ENCODE data around the gene LAS1L.
A peak's percentile ranks its signal among the peaks of the same experiment; 100 is the strongest.

The LAS1L gene

DNA sequence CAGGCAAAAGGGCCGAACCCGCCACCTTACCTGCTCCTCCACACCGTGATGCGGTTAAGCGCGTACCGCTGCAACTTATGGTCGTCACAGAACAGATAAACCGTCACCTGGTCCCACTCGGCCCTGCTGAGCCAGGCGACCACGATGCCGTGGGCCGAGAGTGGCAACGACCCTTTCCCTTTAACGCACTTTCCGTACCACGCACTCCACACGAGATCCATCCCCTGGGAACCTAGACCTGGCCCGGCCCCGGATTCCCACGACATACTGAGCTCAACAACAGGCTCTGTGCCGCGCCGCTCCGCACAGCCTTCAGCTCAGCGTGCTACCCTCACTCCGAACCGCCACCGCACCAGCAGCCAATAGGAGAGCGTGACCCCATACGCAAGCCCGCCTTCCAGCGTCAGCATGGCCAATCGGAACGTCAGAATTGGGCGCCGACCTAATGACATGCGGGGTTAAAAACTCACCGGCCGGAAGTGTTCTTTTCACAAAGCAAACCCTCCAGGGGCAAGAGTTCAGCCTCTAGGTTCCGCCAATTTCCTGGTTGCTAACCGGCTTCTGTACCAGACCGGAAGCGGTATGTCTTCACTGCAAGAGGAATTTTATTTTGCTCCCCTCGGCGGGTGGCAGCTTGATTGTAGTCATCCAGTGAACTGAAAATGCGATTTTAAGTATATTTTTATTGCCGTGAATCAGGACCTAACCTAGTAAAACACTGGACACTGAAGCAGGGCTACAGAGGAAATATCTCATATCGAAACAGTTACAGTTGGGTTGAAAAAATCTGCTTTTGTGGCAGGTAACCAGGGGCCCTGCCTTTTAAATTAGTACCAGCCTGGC, at the start of gene LAS1L:
Gene LAS1L, minus strand, starts transcription at position 338 of the 843 bp plus-strand sequence. Its CDS starts 72 bp downstream, at position 266.
- H3K4me3 ChIP-seq (replicated peaks; ENCODE audit: low read depth, low read length), result peak within 1 kb of the TSS; percentile 85
- peak; percentile 96 for DNase-seq (ENCODE audit: low read depth)
- no peak for TF ChIP-seq CTCF (IDR thresholded peaks at IDR 0.05; ENCODE audit: low read length, missing control alignments)

DNA sequence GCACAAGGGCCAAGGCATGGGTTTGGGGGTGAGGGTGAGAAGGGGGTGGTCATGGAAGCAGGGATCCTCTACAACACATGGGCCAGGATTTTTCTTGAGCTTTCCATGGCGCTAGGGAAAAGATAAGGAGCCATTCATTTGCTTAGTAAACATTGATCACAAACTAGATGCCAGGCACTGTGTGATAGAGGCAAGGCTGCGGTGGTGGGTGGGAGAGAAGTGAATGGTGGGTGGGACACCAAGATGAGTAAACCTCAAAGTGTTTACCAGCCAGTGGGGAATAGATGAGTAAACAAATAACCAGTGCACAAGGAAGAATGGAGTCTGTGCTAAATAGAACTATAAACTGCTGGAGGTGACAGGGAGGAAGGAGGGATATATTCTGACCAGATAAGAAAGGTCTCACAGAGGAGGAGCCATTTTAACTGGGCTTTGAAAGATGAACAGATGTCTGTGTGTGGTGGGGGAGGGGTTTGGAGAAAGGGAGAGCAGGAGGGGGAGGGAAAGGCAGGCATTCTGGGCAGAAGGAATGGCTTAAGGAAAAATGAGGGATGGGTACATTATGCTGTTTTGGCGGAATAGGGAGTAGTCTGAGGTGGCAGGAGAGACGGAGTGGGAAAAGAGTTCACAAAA, 48.0 kb upstream of the LAS1L start:
- no peak for DNase-seq (ENCODE audit: low read depth)
- no peak for TF ChIP-seq CTCF (IDR thresholded peaks at IDR 0.05; ENCODE audit: low read length, missing control alignments)
- no peak overlapping the region for H3K4me3 ChIP-seq (replicated peaks; ENCODE audit: low read depth, low read length)

DNA sequence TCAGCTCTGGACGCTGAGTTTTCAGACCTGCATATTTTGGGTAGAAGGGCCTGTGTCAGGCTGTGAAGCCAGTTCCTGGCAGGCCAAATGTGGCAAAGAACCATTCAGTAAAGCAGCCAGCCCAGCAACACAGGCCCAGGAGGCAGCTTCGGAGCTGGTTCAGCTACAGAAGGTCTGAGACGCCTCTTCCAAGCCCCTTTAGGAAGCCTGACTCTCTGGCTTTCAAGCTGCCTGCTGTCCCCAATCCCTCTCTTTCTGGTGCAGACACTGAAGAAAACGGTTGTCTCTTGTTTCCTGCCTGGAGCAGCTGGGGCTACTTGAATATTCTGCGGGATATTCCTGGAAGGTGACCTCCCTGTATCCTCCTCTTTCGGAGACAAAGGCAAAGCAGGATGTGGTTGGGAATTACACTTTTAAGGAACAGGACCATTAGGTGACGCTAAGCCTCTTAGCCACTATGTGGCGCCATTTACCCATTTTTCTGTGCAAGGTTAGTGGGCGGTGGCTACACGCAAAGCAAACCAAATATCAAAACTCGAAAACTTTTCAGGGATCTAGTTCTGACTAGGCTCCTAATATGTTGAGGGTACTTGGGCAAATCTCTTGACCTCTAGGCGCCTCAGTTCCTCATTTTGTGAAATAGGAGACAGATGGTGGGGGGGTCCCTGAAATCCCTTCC, 47.2 kb upstream of the LAS1L start:
- peak; percentile 64 for TF ChIP-seq CTCF (IDR thresholded peaks at IDR 0.05; ENCODE audit: low read length, missing control alignments)
- DNase-seq (ENCODE audit: low read depth), result peak; percentile 76
- H3K4me3 ChIP-seq (replicated peaks; ENCODE audit: low read depth, low read length), result no peak overlapping the region

DNA sequence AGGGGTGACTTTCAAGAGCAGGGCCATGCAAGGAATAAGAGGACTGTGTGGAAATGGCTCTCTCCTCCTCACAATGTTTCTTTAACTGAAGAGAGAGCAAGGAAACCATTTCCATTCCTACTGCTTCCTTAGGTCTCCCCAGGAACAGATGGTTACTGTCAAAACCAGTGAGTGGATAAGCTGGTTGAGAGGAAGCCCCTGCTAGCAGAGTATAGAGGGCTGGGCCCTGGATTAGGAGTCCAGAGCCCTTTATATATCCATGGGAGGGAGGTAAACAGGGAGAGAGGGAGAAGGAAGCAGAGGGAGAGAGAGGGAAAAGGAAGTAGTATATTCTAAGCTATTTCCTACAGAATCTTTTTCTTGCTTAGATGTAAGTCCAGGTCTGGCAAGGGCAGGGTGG, 43.8 kb upstream of the LAS1L start:
- H3K4me3 ChIP-seq (replicated peaks; ENCODE audit: low read depth, low read length), result no peak overlapping the region
- TF ChIP-seq CTCF (IDR thresholded peaks at IDR 0.05; ENCODE audit: low read length, missing control alignments), result no peak
- no peak for DNase-seq (ENCODE audit: low read depth)

- no peak for DNase-seq (ENCODE audit: low read depth)
- H3K4me3 ChIP-seq (replicated peaks; ENCODE audit: low read depth, low read length), result no peak overlapping the region
- no peak for TF ChIP-seq CTCF (IDR thresholded peaks at IDR 0.05; ENCODE audit: low read length, missing control alignments)
Observed at GRCh38 chrX:65576160-65576559, 41.6 kb upstream of the LAS1L start.

DNA sequence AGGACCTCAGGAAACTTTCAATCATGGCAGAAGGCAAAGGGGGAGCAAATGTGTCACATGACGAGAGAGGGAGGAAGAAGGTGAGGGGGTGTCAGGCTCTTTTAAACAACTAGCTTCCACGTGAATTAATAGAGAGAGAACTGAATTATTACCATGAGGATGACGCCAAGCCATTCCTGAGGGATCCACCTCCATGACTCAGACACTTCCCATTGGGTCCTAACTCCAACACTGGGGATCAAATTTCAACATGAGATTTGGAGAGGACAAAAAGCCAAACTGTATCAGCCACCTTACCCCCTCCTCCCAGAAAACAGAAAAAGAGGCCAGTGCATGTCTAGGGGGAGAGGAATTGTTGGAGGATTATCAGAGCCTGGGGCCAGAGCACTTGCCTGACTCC, 40.4 kb upstream of the LAS1L start:
- DNase-seq (ENCODE audit: low read depth), result no peak
- H3K4me3 ChIP-seq (replicated peaks; ENCODE audit: low read depth, low read length), result no peak overlapping the region
- no peak for TF ChIP-seq CTCF (IDR thresholded peaks at IDR 0.05; ENCODE audit: low read length, missing control alignments)
